HG02973 (cell line): Measurements from ENCODE around the gene CCDC167.

Experiments used
- ATAC-seq: cut with Tn5 transposase; IDR thresholded peaks from one replicate; pipeline ENCODE4 v1.9.1; 2021; ENCODE audit warnings: moderate library complexity; ENCODE audit not compliant: unreplicated experiment

Gene CCDC167

DNA sequence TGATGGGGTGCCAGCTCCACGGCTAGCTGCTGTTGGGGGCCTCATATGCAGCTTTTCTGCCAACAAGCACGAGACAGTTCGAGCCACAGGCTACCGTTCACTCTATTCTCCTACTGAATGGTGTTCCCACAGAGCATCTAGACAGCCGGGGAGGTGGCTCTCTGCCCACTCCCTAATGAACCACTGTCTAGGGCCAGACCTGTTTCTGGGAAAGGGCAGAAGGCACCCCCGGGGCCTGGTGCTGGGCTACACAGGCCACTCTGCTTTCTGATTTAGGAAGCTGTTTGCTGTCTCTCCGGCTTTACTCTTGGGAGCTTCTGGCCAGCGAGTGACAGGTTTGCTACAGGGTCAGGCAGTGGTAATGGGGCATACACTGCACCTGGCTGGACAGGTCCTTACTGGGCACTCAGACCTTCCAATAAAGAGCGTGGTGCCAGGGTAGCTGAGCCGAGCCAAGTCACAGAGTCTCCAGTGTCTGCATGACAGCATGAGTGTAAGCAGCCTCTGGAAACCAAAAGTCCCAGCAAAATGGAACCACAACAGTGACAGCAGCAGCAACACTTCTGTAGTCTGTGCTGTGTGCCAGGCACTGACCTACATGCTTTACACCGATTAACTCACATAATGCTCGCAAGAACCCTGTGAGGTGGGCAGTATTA, 8.4 kb downstream of the CCDC167 start:
- ATAC-seq: no peak

DNA sequence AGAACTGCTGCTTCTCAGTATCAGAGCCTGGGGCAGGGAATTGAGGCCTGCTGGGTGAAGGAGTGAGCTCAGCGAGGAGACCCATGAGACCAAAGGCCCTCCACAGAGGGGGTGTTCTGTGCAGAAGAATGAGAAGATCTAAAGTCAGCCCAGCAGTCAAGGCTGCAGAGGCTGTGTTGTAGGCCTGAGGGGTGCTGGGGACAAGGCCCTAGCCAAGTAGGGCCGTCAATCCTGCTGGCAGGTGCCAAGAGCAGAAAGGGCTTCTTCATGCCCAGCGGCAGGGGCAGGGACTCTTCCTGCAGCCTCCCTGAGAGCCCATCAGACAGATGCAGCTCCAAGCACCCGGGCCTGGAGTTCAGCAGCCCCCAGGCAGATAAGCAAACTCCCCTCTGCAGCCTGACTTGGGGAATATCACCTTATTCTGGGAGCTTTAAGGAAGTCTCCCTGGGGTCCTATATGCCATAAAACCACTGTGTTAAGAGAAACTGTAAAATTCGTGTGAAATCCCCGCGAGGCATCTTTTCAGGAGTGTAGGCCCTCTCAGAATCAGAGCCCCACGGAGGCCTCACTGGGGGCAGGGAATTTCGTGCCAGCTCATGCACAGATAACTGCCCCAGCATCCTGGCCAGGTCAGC, 9.0 kb downstream of the CCDC167 start:
- ATAC-seq: no peak

GRCh38 chr6:37489697-37490336, 9.9 kb downstream of the CCDC167 start:
- no peak for ATAC-seq

DNA sequence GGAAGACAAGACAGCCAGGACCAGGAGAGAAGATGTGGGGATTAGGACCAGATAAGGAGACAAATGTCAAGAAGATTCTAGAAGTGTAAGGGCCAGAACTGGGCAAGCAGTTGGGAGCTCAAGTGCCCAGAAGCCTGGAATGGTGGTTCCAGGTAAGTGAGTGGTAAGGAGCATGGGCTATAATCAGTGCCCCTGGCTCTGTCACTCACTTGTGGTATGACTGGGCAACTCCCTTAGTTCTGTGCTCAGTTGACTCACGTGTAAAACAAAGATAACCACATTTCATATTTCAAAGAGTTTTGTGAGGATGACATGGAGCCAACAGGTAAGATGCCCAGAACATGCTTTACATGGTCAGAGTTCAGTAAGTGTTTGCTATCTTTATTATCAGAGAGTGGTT, 11.2 kb downstream of the CCDC167 start:
- ATAC-seq: no peak

DNA sequence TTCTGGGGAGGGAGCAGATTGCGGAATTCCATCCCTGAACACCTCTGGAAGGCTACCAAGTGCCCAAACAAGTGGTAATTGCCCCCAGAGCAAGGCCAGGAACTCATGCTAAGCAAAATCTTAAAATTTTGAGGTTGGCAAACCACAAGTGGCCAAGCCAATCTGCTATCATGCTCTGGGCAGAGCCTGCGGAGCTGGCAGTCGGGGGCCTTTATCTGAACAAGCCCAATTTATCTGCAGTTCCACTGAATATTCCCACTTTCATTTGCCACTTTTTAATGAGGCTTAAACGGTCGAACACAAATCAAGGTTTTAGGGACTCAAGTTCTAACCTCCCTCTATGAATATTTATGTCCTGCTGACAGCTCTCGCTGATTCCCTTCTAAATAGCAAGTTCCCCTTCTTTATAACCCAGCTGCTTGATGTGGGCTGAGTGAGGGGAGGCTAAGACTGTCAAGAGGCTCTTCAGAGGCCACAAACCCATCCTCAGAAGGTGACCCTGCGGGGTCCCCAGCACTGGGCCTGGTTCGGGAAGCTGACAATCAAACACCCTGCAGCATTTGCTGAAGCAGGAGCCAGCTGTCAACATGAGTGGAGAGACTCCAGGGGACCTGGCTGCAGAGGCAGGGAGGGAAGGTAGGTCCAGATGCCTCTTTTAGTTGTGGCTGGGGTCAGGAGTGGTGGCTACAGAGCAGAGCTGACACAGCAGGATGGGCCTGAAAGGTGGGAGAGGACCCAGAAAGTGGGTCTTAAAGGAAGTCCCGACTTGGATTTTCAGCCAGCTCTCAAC, 11.9 kb downstream of the CCDC167 start:
- ATAC-seq: no peak

DNA sequence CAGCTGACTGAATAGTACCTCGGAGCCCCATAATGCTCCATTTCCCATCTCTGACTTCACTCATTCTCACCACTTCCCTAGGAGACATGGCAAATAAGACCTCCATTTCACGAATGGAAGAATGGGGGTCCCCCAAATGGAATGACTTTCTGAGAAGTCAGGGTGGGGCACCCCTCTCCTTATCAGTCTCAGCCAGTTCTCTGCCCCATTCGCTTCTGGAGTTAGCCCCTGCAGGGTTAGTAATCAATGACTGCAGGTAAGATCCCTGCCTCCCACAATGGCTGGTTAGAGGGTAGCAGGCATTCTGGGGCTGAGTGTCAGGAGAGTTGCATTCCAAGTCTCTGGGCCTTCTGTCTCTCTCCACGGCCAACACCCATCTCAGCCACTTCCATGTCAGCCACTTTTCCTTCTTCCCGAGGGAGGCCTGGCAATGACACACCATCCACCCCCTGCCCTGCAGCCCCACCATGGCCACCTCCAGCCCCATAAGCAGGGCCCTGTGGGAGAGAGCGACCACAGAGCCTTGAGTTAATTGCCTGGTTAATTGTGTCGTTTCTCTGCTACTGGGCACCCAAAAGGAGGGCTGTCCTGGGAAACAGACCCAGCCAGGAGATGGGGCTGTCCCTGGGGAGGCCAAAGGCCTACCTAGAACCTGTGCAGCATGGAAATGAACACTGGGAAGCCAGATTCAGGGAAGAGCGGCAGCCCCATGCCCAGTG, 13.4 kb downstream of the CCDC167 start:
- ATAC-seq: no peak

GRCh38 chr6:37485291-37485702, 14.4 kb downstream of the CCDC167 start:
- ATAC-seq: no peak

- no peak for ATAC-seq
These were observed 14.9 kb downstream of the CCDC167 start for GRCh38 chr6:37484786-37485170.

DNA sequence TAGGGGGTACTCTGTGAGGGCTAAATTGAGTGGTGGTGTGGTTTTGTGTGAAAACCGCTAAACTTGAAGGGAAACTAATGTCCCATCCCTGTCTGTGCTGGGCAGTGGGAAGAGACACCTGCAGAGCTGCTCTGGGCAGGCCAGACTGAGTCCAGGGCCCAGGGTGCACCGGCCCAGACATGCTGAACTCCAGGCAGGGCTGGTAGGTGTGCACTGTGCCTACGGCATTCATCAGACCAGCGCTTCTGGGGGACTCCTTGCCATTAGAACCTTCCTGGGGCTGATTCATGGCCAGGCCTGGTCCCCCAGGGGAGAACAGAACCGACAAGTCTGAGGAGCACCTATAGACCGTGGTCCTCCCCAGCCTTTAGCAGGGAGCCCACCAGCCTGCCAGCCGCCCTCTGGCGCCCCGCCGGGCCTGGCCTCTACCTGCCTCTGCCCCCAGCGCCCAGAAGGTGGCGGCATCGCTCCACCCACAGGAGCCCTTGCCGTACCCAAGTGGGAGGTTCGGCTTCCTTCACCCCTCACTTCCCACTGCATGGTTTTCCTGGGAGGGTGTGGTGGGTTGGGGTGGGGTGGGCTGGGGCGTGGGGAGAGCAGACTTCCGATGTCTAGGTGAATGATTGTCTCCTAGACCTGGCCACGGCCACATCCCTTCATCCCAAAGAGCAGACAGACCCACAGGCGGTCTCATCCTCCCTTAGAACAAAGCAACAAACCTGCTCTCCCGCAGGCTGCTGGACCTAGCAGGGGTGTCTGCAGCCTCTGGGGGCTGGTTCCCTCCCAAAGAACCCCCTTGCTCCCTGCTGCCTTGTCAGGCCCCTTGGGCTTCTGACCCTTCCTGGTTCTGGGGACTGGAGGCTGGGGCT, 15.5 kb downstream of the CCDC167 start:
- ATAC-seq: no peak

- no peak for ATAC-seq
These were observed 16.3 kb downstream of the CCDC167 start for GRCh38 chr6:37483252-37483901.

DNA sequence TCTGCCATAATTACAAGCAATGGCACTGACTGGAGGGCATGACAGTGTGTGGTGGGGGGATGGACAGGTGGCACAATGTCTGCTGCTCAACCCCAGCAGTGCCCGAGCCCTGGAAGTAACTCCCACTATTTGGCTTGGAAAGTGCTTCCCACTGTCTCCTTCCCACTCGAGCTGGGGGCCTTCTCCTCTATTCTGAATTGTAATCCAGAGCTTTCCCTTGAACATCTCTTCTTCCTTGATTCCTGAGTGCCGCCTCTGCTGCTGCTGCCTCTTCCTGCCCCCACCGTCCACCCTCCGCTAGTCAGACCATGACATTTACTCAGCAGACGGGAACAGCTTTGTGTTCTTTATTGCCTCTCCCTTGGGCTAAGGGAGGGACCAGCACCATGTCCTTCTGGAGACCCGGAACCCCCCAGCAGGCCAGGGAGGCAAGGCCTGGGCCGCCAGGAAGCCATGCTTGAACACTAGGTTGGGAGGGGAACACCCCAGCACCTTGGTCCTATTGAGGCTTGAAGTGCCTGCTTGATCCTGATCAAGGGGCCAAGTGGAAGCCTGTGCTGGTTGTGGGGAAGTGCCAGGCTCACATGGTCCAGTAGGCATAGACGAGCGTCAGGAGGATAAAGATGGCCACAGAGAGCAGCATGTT, 17.0 kb downstream of the CCDC167 start:
- ATAC-seq: no peak

GRCh38 chr6:37481711-37482605, 17.7 kb downstream of the CCDC167 start:
- ATAC-seq: no peak

DNA sequence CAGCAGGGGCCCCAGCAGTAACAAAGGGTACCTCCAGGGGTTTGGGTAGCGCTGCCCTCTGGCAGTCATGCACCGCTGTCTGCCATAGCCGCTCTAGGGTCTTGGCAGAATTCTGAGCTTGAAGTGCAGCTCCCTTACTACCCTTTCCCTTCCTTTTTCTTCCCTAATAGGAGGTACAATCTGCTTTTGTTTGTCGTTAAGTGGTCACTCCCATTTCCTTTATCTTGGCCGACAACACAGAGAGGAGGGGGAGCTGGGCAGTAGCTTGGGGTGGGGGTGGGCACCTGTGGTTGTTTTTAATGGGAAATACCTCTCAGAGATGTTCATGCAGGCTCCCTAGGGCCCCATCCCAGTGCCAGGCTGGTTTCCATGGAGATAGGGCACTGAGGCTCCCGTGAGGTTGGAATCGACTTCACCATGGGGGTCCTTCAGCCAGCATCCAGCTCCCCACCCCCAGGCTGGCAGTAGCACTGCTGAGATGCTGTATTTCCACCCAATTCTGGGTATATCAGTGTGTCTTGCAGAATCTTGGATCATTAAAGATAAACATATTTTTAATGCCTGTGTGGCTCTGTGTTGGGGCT, 18.6 kb downstream of the CCDC167 start:
- ATAC-seq: no peak

GRCh38 chr6:37480118-37480736, 19.5 kb downstream of the CCDC167 start:
- no peak for ATAC-seq

- no peak for ATAC-seq
These were observed 20.3 kb downstream of the CCDC167 start for GRCh38 chr6:37479266-37479854.

DNA sequence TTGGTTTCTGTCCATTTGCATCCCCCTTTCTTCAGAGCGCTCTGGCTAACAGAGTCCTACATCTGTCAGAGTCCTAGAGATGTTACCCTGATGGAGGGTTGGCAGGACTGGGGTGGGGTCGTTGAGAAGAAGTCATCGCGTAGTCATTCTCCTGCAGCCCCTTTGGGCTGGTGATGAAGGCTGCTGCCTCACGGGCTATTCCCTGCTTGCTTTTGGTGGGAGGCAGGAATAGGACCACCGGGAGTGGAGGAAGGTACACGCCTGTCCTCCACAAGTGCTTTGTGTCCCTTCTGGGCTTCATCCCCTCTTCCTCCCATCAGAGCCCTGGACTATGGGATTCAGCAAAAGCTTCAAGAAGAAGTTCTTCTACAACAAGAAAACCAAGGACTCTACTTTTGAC, 20.9 kb downstream of the CCDC167 start:
- no peak for ATAC-seq
